Neural progenitor cell (in vitro differentiated cells): ENCODE measurements around the gene PRSS57.

ENCODE experiments used
- EZH2 ChIP-seq: fragments of 200-600 bp; sonication (generic); IDR thresholded peaks from 2 replicates; pipeline ENCODE4 v1.6.1; 2017; ENCODE audit warnings: antibody characterized with exemption, mild to moderate bottlenecking, moderate library complexity
- TF ChIP-seq, protein P1 (sequence below): fragments of 200-600 bp; sonication (generic); IDR thresholded peaks from 2 replicates; pipeline ENCODE4 v1.5.1; 2017; ENCODE audit warnings: antibody characterized with exemption, mild to moderate bottlenecking

GRCh38 chr19:644363-644762 is 50.9 kb downstream of the PRSS57 start:
- TF ChIP-seq, protein P1, sequence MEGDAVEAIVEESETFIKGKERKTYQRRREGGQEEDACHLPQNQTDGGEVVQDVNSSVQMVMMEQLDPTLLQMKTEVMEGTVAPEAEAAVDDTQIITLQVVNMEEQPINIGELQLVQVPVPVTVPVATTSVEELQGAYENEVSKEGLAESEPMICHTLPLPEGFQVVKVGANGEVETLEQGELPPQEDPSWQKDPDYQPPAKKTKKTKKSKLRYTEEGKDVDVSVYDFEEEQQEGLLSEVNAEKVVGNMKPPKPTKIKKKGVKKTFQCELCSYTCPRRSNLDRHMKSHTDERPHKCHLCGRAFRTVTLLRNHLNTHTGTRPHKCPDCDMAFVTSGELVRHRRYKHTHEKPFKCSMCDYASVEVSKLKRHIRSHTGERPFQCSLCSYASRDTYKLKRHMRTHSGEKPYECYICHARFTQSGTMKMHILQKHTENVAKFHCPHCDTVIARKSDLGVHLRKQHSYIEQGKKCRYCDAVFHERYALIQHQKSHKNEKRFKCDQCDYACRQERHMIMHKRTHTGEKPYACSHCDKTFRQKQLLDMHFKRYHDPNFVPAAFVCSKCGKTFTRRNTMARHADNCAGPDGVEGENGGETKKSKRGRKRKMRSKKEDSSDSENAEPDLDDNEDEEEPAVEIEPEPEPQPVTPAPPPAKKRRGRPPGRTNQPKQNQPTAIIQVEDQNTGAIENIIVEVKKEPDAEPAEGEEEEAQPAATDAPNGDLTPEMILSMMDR = no peak
- TF ChIP-seq EZH2 = no peak
